ENCODE results near the gene HNRNPH1.

- TF ChIP-seq, protein P1, sequence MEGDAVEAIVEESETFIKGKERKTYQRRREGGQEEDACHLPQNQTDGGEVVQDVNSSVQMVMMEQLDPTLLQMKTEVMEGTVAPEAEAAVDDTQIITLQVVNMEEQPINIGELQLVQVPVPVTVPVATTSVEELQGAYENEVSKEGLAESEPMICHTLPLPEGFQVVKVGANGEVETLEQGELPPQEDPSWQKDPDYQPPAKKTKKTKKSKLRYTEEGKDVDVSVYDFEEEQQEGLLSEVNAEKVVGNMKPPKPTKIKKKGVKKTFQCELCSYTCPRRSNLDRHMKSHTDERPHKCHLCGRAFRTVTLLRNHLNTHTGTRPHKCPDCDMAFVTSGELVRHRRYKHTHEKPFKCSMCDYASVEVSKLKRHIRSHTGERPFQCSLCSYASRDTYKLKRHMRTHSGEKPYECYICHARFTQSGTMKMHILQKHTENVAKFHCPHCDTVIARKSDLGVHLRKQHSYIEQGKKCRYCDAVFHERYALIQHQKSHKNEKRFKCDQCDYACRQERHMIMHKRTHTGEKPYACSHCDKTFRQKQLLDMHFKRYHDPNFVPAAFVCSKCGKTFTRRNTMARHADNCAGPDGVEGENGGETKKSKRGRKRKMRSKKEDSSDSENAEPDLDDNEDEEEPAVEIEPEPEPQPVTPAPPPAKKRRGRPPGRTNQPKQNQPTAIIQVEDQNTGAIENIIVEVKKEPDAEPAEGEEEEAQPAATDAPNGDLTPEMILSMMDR (IDR thresholded peaks at IDR 0.05) = no peak
- no peak for TF ChIP-seq POLR2A (IDR thresholded peaks at IDR 0.05)
Measured at GRCh38 chr5:179595916-179596315, 27.6 kb downstream of the HNRNPH1 start.
